HL-60/S4 treated with retinoic acid at 250 ng/mL for 4 days and 3 days (cell line): Measurements from ENCODE around the gene RNU7-1.

Source experiments
- in situ Hi-C: fragments of 300-500 bp; cut with MboI; formaldehyde crosslinking; loops from 2 replicates; pipeline ENCODE4 v1.7.0; 2022; ENCODE audit warnings: low sequenced_read_pairs

The RNU7-1 gene

GRCh38 chr12:6952121-6952862 is 8.7 kb downstream of the RNU7-1 start:
- in situ Hi-C loops = no loop called here

- in situ Hi-C loops = no loop called here
Measured at GRCh38 chr12:6952863-6953441, 9.3 kb downstream of the RNU7-1 start.

- in situ Hi-C loops = no loop called here
Measured at GRCh38 chr12:6953442-6954315, 10.1 kb downstream of the RNU7-1 start.

- in situ Hi-C loops = no loop called here
Measured at GRCh38 chr12:6954316-6955107, 10.9 kb downstream of the RNU7-1 start.

- in situ Hi-C loops = no loop called here
Measured at GRCh38 chr12:6955108-6956020, 11.7 kb downstream of the RNU7-1 start.

- in situ Hi-C loops = no loop called here
Measured at GRCh38 chr12:6956021-6956727, 12.6 kb downstream of the RNU7-1 start.

GRCh38 chr12:6957151-6957701 is 13.6 kb downstream of the RNU7-1 start:
- in situ Hi-C loops = no loop called here

- in situ Hi-C loops = no loop called here
Measured at GRCh38 chr12:6957741-6958608, 14.4 kb downstream of the RNU7-1 start.

- in situ Hi-C loops = no loop called here
Measured at GRCh38 chr12:6958609-6959057, 15.0 kb downstream of the RNU7-1 start.

GRCh38 chr12:6959058-6959804 is 15.6 kb downstream of the RNU7-1 start:
- in situ Hi-C loops = no loop called here

- in situ Hi-C loops = no loop called here
Measured at GRCh38 chr12:6959805-6960592, 16.4 kb downstream of the RNU7-1 start.

GRCh38 chr12:6960593-6961277 is 17.1 kb downstream of the RNU7-1 start:
- in situ Hi-C loops = no loop called here

GRCh38 chr12:6961278-6961694 is 17.7 kb downstream of the RNU7-1 start:
- in situ Hi-C loops = no loop called here

GRCh38 chr12:6961695-6962284 is 18.2 kb downstream of the RNU7-1 start:
- in situ Hi-C loops = no loop called here

- in situ Hi-C loops = no loop called here
Measured at GRCh38 chr12:6962285-6963015, 18.8 kb downstream of the RNU7-1 start.
